NT2/D1 (cell line): ENCODE data around the gene CAMTA1.

Experiments
- DNase-seq: peaks from one replicate; pipeline ENCODE4 v3.0.0-alpha.2; 2011; ENCODE audit warnings: low read depth, low spot score
- H3K27me3 ChIP-seq: 2 replicates; pipeline ENCODE4 v1.6.0; 2011; ENCODE audit warnings: mild to moderate bottlenecking; ENCODE audit not compliant: insufficient read length, insufficient read depth
- H3K36me3 ChIP-seq: 2 replicates; pipeline ENCODE4 v1.6.1; 2011; ENCODE audit warnings: mild to moderate bottlenecking, low read length, mixed read lengths; ENCODE audit not compliant: insufficient read depth, insufficient read length
- H3K4me1 ChIP-seq: 2 replicates; pipeline ENCODE4 v1.5.1; 2011; ENCODE audit not compliant: insufficient read depth, insufficient read length
- H3K4me3 ChIP-seq: 2 replicates; pipeline ENCODE4 v1.5.1; 2011; ENCODE audit warnings: low read depth; ENCODE audit not compliant: insufficient read length
- H3K9ac ChIP-seq: 2 replicates; pipeline ENCODE4 v1.6.0; 2011; ENCODE audit warnings: low read depth; ENCODE audit not compliant: insufficient read length
- H3K9me3 ChIP-seq: 2 replicates; pipeline ENCODE4 v1.5.1; 2011; ENCODE audit warnings: mild to moderate bottlenecking, low read length; ENCODE audit not compliant: insufficient read depth
- SUZ12 ChIP-seq: IDR thresholded peaks from 2 replicates; pipeline ENCODE4 v1.6.1; 2011; ENCODE audit not compliant: insufficient read length, insufficient read depth; ENCODE audit errors: extremely low read depth
- YY1 ChIP-seq: IDR thresholded peaks from 2 replicates; pipeline ENCODE4 v1.6.1; 2011; ENCODE audit not compliant: insufficient read length, insufficient read depth
- ZNF274 ChIP-seq: IDR thresholded peaks from 2 replicates; pipeline ENCODE4 v1.6.1; 2011; ENCODE audit warnings: mild to moderate bottlenecking, low read depth, low read length

The CAMTA1 gene

DNA sequence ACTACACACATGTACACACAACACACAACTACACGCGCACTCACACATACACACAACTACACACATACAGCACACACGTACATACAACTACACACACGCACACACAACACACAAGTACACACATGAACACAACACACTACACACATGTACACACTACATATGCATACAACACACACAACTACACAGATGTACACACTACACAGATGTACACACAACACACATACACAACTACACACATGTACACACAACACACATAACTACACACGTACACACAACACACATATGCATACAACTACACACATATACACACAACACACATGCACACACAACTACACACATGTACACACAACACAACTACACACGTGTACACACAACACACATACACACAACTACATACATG is 318.6 kb downstream of the CAMTA1 start:
- Histone ChIP-seq H3K4me1 (no peaks in the 10 kb centered on the region), H3K36me3 (no peaks in the 10 kb centered on the region), H3K9me3 (no peaks in the 10 kb centered on the region; the same call in 1 of the 2 replicates), H3K9ac (no peak overlapping the region), H3K27me3 (no peaks in the 10 kb centered on the region), H3K4me3 (no peak overlapping the region)
- TF ChIP-seq SUZ12 (no peak), YY1 (no peak)
- DNase-seq = no peak

DNA sequence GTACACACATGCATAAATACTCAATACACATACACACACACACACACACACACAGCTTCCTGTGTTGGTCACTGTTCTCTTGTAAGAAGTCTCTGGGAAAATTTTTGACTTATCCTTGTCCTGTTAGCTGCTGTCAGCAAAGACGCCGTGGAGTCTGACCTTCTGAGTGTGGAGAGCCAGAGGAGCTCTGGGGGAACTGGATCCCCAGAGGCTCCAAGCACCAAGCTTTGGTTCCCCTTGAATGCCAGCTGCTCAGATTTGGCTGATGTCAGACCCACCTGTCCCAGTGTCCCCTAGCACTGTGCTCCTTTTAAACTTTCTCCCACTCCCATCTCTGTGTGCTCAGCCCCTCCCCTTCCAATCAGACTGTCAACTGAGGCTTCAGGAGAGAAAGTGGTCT is 319.1 kb downstream of the CAMTA1 start:
- Histone ChIP-seq H3K9me3 (no peaks in the 10 kb centered on the region; the same call in 1 of the 2 replicates), H3K9ac (no peak overlapping the region), H3K27me3 (no peaks in the 10 kb centered on the region), H3K36me3 (no peaks in the 10 kb centered on the region), H3K4me1 (no peaks in the 10 kb centered on the region), H3K4me3 (no peak overlapping the region)
- DNase-seq = no peak
- no peak for TF ChIP-seq YY1
- TF ChIP-seq SUZ12 = no peak
- TF ChIP-seq ZNF274 = no peak

DNA sequence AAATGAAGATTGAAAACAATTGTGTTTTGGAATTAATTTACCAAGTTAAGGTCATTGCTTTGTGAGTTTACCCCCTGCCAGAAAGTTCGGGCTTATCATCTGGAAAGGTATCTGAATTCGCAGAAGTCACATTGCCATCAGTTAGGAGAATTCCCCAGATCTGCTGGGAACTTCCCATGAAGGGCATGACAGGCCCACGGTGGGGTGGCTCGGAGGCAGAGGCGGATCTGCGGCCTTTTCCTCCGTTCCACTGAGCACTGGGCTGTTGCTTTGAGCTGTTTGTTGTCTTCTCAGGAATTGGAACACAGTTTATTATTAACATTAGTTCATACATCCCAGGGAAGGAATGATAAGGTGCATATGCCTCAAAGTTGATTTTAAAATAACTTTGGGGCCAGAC is 320.0 kb downstream of the CAMTA1 start:
- Histone ChIP-seq H3K4me1 (no peaks in the 10 kb centered on the region), H3K9ac (no peak overlapping the region), H3K36me3 (no peaks in the 10 kb centered on the region), H3K27me3 (no peaks in the 10 kb centered on the region), H3K9me3 (no peaks in the 10 kb centered on the region; the same call in 1 of the 2 replicates), H3K4me3 (no peak overlapping the region)
- no peak for TF ChIP-seq SUZ12
- no peak for TF ChIP-seq YY1
- no peak for TF ChIP-seq ZNF274
- DNase-seq = no peak

DNA sequence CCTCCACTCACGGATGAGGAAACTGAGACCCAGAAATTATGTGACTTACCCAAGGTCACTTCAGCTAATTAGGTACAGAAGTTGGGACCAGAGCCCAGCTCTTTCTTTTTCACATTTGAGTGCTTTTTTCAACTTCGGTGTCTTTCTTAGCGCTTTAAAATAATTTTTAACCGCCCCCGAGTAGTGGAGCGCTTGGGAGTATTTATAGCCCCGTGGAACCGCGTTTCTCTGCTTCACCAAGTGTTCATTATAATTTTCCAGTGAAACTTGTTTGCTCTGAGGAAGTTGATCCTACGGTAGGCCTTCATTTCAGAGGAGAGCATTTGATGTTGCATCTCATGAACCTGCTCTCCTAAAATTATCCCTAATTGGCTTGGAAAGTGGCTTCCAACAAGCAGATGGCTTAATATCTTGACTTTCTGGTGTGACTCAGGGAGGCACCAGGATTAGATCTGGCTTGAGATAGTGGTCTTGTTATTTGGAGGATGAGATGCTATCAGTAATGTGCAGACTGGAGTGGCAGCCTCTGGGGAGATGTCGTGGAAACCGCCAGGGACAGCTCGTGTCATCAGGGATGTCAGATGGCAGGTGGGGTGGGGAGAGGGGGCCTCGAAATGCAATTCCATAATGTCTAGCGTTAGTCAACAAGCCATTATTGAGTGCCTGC is 321.3 kb downstream of the CAMTA1 start:
- Histone ChIP-seq H3K9me3 (no peaks in the 10 kb centered on the region; the same call in 1 of the 2 replicates), H3K36me3 (no peaks in the 10 kb centered on the region), H3K4me3 (no peak overlapping the region), H3K4me1 (no peaks in the 10 kb centered on the region), H3K27me3 (no peaks in the 10 kb centered on the region), H3K9ac (no peak overlapping the region)
- no peak for DNase-seq
- TF ChIP-seq SUZ12 = no peak
- no peak for TF ChIP-seq ZNF274
- no peak for TF ChIP-seq YY1

DNA sequence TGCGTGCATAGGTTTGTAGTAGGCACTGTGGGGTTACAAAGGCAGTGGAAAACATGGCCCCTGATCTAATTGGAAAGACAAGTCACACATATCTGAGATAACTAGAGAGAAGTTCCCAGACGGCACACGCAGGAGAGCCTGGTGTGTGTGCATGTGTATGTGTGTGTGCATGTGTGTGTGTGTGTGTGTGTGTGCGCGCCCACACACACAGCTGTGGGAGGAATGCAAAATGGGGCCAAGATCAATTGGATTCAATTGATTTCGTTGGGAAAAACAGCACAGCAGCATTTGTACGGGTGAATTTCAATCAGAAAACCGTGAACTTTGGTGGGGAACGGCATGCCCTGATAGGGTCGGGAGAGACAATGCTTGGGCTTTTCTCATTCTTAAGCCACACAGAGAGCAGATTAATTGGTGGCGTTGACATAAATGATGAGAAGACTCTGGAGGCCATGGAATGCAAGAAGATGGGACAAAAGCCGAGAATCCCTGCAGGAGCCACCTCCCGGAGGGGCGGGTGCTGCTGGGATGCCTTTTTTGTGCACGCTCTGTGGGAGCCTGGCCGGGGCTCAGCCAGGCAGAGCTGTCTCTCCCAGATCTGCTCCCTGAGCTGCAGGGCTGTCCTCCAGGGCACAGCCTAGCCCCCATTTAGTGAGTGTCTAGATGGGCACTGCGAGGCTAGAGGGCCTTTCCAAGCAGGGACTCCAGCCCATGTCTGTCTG is 322.0 kb downstream of the CAMTA1 start:
- no peaks in the 10 kb centered on the region for H3K36me3 ChIP-seq
- no peak for TF ChIP-seq YY1
- TF ChIP-seq SUZ12 = no peak
- TF ChIP-seq ZNF274 = no peak
- no peaks in the 10 kb centered on the region for H3K27me3 ChIP-seq
- DNase-seq = no peak
- H3K9me3 ChIP-seq = no peaks in the 10 kb centered on the region; the same call in 1 of the 2 replicates
- H3K9ac ChIP-seq = no peak overlapping the region
- no peak overlapping the region for H3K4me3 ChIP-seq
- no peaks in the 10 kb centered on the region for H3K4me1 ChIP-seq

GRCh38 chr1:7108251-7108650 is 323.0 kb downstream of the CAMTA1 start:
- H3K4me1 ChIP-seq = no peaks in the 10 kb centered on the region
- no peaks in the 10 kb centered on the region for H3K27me3 ChIP-seq
- DNase-seq = no peak
- H3K9ac ChIP-seq = no peak overlapping the region
- H3K4me3 ChIP-seq = no peak overlapping the region
- TF ChIP-seq ZNF274 (no peak), SUZ12 (no peak), YY1 (no peak)
- H3K36me3 ChIP-seq = no peaks in the 10 kb centered on the region
- no peaks in the 10 kb centered on the region; the same call in 1 of the 2 replicates for H3K9me3 ChIP-seq

DNA sequence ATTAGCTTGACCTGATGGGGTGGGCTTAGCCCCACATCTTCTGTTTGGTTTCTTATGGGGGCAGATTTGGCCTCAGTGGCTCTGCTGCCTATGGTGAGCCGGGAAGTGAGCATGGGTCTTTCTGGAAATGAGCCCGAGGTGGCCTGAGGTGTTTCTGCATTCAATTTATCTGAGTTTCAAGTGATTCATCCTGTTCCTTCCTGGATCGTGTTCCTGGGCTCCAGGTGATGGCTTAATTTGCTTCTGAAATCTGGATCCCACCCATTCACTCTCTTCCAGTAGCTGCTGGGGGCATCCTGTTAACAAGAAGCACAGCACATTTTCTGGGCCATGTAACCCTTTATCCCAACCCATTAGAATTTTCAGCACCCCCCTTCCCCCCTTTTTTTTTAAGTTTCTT is 324.6 kb downstream of the CAMTA1 start:
- Histone ChIP-seq H3K27me3 (no peaks in the 10 kb centered on the region), H3K4me3 (no peak overlapping the region), H3K36me3 (no peaks in the 10 kb centered on the region), H3K9me3 (no peaks in the 10 kb centered on the region; the same call in 1 of the 2 replicates), H3K4me1 (no peaks in the 10 kb centered on the region), H3K9ac (no peak overlapping the region)
- TF ChIP-seq SUZ12 (no peak), ZNF274 (no peak), YY1 (no peak)
- DNase-seq = no peak
